A549 (cell line): ENCODE results near the gene UBAC1.

Experiments
- CTCF ChIP-seq: fragments of >200 bp; sonication (Bioruptor Twin); formaldehyde crosslinking; IDR thresholded peaks from 3 replicates; pipeline ENCODE4 v1.5.1; 2016
- POLR2A ChIP-seq: IDR thresholded peaks from 2 replicates; pipeline ENCODE4 v1.6.1; 2012; ENCODE audit warnings: mild to moderate bottlenecking, low read length
- REST ChIP-seq: fragments of 200-600 bp; sonication (generic); IDR thresholded peaks from 2 replicates; pipeline ENCODE4 v1.6.1; 2016; ENCODE audit warnings: antibody characterized with exemption, mild to moderate bottlenecking, moderate library complexity

- TF ChIP-seq REST (no peak), POLR2A (no peak), CTCF (no peak)
Observed at GRCh38 chr9:135993409-135993742, 32.2 kb upstream of the UBAC1 start.
